Endothelial cell (in vitro differentiated cells): ENCODE results near the gene APH1B. TPM values are rescaled to one million over a fixed set of nuclear protein-coding genes. Genes with fewer than 3 reads are reported as not detected.

Experiments used
- DNase-seq: peaks from one replicate; pipeline ENCODE4 v3.0.0; 2021; ENCODE audit warnings: low spot score
- H3K27ac Mint-ChIP-seq: one replicate; pipeline ENCODE4 v1.8.0; 2021; ENCODE audit warnings: mixed read lengths, inconsistent platforms; ENCODE audit not compliant: unreplicated experiment
- H3K27me3 Mint-ChIP-seq: one replicate; pipeline ENCODE4 v1.8.0; 2021; ENCODE audit warnings: mild to moderate bottlenecking, moderate library complexity, mixed read lengths, inconsistent platforms; ENCODE audit not compliant: unreplicated experiment
- H3K36me3 Mint-ChIP-seq: one replicate; pipeline ENCODE4 v1.8.0; 2021; ENCODE audit warnings: mild to moderate bottlenecking, low read depth, mixed read lengths, inconsistent platforms; ENCODE audit not compliant: unreplicated experiment
- H3K4me1 Mint-ChIP-seq: one replicate; pipeline ENCODE4 v1.8.0; 2021; ENCODE audit warnings: mild to moderate bottlenecking, mixed read lengths, inconsistent platforms; ENCODE audit not compliant: unreplicated experiment
- H3K4me3 Mint-ChIP-seq: one replicate; pipeline ENCODE4 v1.8.0; 2021; ENCODE audit warnings: mild to moderate bottlenecking, mixed read lengths, inconsistent platforms; ENCODE audit not compliant: unreplicated experiment
- H3K9me3 Mint-ChIP-seq: one replicate; pipeline ENCODE4 v1.8.0; 2021; ENCODE audit warnings: mixed read lengths, inconsistent platforms; ENCODE audit not compliant: unreplicated experiment
- CTCF ChIP-seq: fragments of 200-600 bp; sonication (generic); IDR thresholded peaks from one replicate; pipeline ENCODE4 v1.5.0; 2021; ENCODE audit warnings: antibody characterized with exemption; ENCODE audit not compliant: unreplicated experiment
- total RNA-seq: library from RNA; stranded (reverse); fragmentation: NEBNext Ultra II Directional; extraction: Animal tissue kit (Norgen Biotek cat#: 25700); gene quantifications from one replicate; pipeline ENCODE4 v1.2.1, GENCODE V29; 2021; ENCODE audit not compliant: unreplicated experiment

APH1B gene
- total RNA-seq, 1 donor from 2014 or later: 26.3 TPM

- no peaks in the 10 kb centered on the region for H3K4me1 Mint-ChIP-seq
Measured at GRCh38 chr15:63323798-63324563, 46.6 kb downstream of the APH1B start.

GRCh38 chr15:63324770-63325169, 47.4 kb downstream of the APH1B start:
- no peak for TF ChIP-seq CTCF
- Mint-ChIP-seq H3K27me3 (peaks cover 7% of the 10 kb centered on the region), H3K27ac (no peak overlapping the region), H3K36me3 (no peaks in the 10 kb centered on the region), H3K4me1 (no peaks in the 10 kb centered on the region), H3K4me3 (no peak overlapping the region), H3K9me3 (no peaks in the 10 kb centered on the region)
- no peak for DNase-seq

More at GRCh38 chr15:63323798-63324563, 46.6 kb downstream of the APH1B start:
- no peak overlapping the region for H3K4me3 Mint-ChIP-seq
- no peaks in the 10 kb centered on the region for H3K36me3 Mint-ChIP-seq
- peaks cover 5% of the 10 kb centered on the region for H3K27me3 Mint-ChIP-seq
- TF ChIP-seq CTCF: no peak
- no peak for DNase-seq
- H3K9me3 Mint-ChIP-seq: no peaks in the 10 kb centered on the region
- no peak overlapping the region for H3K27ac Mint-ChIP-seq

GRCh38 chr15:63327648-63328421, 50.4 kb downstream of the APH1B start:
- Mint-ChIP-seq H3K27me3 (peaks cover 7% of the 10 kb centered on the region), H3K36me3 (no peaks in the 10 kb centered on the region), H3K9me3 (no peaks in the 10 kb centered on the region), H3K27ac (no peak overlapping the region), H3K4me3 (no peak overlapping the region), H3K4me1 (no peaks in the 10 kb centered on the region)
- TF ChIP-seq CTCF: no peak
- DNase-seq: no peak

- no peak overlapping the region for H3K27ac Mint-ChIP-seq
- H3K4me3 Mint-ChIP-seq: no peak overlapping the region
- H3K36me3 Mint-ChIP-seq: no peaks in the 10 kb centered on the region
- DNase-seq: no peak
- TF ChIP-seq CTCF: no peak
- H3K27me3 Mint-ChIP-seq: peaks cover 7% of the 10 kb centered on the region
- no peaks in the 10 kb centered on the region for H3K4me1 Mint-ChIP-seq
- H3K9me3 Mint-ChIP-seq: no peaks in the 10 kb centered on the region
Measured at GRCh38 chr15:63329567-63330350, 52.4 kb downstream of the APH1B start.
